Ishikawa (cell line): ENCODE data around the gene RAET1L.

ENCODE experiments used
- CEBPB ChIP-seq: IDR thresholded peaks from 2 replicates; pipeline ENCODE4 v1.6.1; 2012
- CREB1 ChIP-seq: IDR thresholded peaks from 2 replicates; pipeline ENCODE4 v1.6.1; 2012; ENCODE audit warnings: low read depth
- EP300 ChIP-seq: IDR thresholded peaks from 2 replicates; pipeline ENCODE4 v1.6.1; 2012; ENCODE audit warnings: borderline replicate concordance
- FOXM1 ChIP-seq: IDR thresholded peaks from 2 replicates; pipeline ENCODE4 v1.6.1; 2012; ENCODE audit warnings: low read depth, borderline replicate concordance
- NFIC ChIP-seq: IDR thresholded peaks from 2 replicates; pipeline ENCODE4 v1.6.1; 2012
- REST ChIP-seq: IDR thresholded peaks from 2 replicates; pipeline ENCODE4 v1.6.1; 2012; ENCODE audit warnings: low read depth, mild to moderate bottlenecking
- TEAD4 ChIP-seq: IDR thresholded peaks from 2 replicates; pipeline ENCODE4 v1.6.1; 2012
- TF ChIP-seq, protein P1 (sequence below): IDR thresholded peaks from 2 replicates; pipeline ENCODE4 v1.6.1; 2012

DNA sequence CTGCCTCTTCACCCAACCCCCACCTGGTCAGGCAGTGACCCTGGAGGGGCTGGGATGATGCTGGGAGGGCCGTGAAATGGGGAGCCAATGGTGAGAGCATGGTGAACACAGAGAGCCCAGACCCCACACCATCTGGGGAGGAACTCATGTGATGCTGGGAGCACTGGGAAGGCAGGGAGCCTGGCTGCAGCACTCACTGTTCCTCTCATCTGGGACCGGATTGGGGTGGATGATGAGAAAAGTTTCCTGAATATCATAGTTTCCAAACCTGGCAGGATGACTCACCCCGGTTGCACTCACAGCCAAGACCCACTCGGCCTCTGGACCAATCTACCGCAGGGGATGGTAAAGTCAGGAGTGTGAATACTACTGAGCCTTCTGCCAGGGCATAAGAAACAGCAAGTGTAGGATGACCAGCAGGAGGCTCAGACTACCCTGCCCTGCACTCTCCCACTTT is 39.8 kb downstream of the RAET1L start:
- TF ChIP-seq CEBPB (no peak), TEAD4 (no peak), FOXM1 (no peak), EP300 (no peak), REST (no peak), NFIC (no peak), CREB1 (no peak)
- TF ChIP-seq, protein P1, sequence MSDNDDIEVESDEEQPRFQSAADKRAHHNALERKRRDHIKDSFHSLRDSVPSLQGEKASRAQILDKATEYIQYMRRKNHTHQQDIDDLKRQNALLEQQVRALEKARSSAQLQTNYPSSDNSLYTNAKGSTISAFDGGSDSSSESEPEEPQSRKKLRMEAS = no peak
